Esophagus (tissue), 2 donors: ENCODE results near the gene NOX1. TPM values are rescaled to one million over a fixed set of nuclear protein-coding genes. Genes with fewer than 3 reads are reported as not detected.
A peak's percentile ranks its signal among the peaks of the same experiment; 100 is the strongest.

Source experiments
- H3K27ac ChIP-seq, 2 donors: one replicate each; pipeline ENCODE4 v1.5.1; 2013; ENCODE audit warnings: low read depth in 2 of 2, mild to moderate bottlenecking in 2 of 2, inconsistent platforms in 1 of 2, low read length in 1 of 2, moderate library complexity in 1 of 2
- H3K27me3 ChIP-seq, 2 donors: one replicate each; pipeline ENCODE4 v1.6.1; 2013; ENCODE audit warnings: low read length in 2 of 2, control low read depth in 1 of 2, mild to moderate bottlenecking in 1 of 2; ENCODE audit not compliant: insufficient read depth in 2 of 2, control insufficient read depth in 1 of 2
- H3K36me3 ChIP-seq, 2 donors: one replicate each; pipeline ENCODE4 v1.6.1; 2013; ENCODE audit warnings: low read length in 1 of 2; ENCODE audit not compliant: control insufficient read depth in 2 of 2, insufficient read depth in 2 of 2
- H3K4me1 ChIP-seq, 2 donors: one replicate each; pipeline ENCODE4 v1.6.1; 2013; ENCODE audit warnings: low read length in 1 of 2; ENCODE audit not compliant: control insufficient read depth in 2 of 2, insufficient read depth in 2 of 2
- H3K4me3 ChIP-seq, 2 donors: one replicate each; pipeline ENCODE4 v1.5.1; 2013; ENCODE audit warnings: low read length in 2 of 2, mild to moderate bottlenecking in 2 of 2, low read depth in 1 of 2, moderate library complexity in 1 of 2
- H3K9me3 ChIP-seq, 2 donors: one replicate each; pipeline ENCODE4 v1.6.1; 2013; ENCODE audit warnings: mild to moderate bottlenecking in 2 of 2, low read depth in 1 of 2, low read length in 1 of 2, moderate library complexity in 1 of 2; ENCODE audit not compliant: control insufficient read depth in 2 of 2, insufficient read depth in 1 of 2
- WGBS, 2 donors: extraction: QIAGEN DNeasy Blood & Tissue Kit; methylation state at CpG; one replicate each; pipeline ENCODE4 v1.1.7; 2013; 5-methylcytosine and 5-hydroxymethylcytosine counted together
- polyA plus RNA-seq, 2 donors: library from polyadenylated mRNA; stranded (reverse); fragments of 200-250 nt; gene quantifications; one replicate each; pipeline ENCODE4 v1.2.3, GENCODE V29; 2013
- donor health status: healthy with polysubstance abuse.
- donor health status: Bipolar disorder and iron deficiency.

Gene NOX1
- polyA plus RNA-seq = under 1 TPM; 0.02 to 0.10 TPM

DNA sequence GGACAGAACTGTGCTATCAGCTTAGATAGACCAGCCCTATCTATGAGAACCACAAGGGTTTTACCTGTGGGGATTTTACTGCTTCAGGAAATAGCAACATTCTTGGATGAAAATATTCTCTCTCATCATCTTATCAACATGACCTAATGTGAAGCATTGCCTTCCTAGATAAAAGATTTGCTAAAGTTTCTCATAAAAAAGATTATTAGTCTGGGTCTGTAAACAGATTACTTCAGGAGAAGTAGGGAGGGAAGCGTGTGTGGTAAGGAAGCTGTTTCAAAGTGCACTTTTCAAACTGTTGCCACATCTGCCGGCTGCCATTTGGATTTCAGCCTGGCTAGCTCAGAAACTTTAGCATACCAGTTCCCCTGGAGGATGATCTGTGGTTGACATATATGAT is at the start of gene NOX1:
NOX1 (minus strand) TSS at position 35 of the 400 bp plus-strand sequence. CDS start 220 bp downstream, outside the sequence.
- Histone ChIP-seq H3K9me3 (no peaks in the 10 kb centered on the region), H3K27me3 (no peaks in the 10 kb centered on the region), H3K4me3 (no peak within 1 kb of the TSS), H3K36me3 (no peaks in the 10 kb centered on the region), H3K27ac (no peak within 1 kb of the TSS), H3K4me1 (no peaks in the 10 kb centered on the region)
- WGBS, 2 donors = 44 to 71% methylated on average over 2 of the region's 2 CpGs

DNA sequence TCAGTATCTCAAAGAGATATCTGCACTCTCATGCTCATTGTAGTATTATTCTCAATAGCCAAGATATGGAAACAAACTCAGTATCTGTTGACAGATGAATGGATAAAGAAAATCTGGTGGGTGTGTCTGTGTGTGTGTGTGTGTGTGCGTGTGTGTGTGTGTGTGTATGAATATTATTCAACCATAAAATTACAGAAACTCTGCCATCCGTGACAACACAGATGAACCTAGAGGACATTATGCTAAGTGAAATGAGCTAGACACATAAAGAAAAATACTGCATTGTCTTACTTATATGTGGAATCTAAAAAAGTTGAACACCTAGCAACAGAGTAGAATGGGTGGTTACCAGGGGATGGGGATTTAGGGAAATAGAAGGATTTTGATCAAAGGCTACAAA is 41.4 kb upstream of the NOX1 start:
- Histone ChIP-seq H3K9me3 (no peaks in the 10 kb centered on the region), H3K27me3 (no peaks in the 10 kb centered on the region), H3K27ac (no peak overlapping the region), H3K4me3 (no peak overlapping the region), H3K4me1 (no peaks in the 10 kb centered on the region), H3K36me3 (no peaks in the 10 kb centered on the region)
- 48 to 66% methylated on average over 2 of the region's 2 CpGs for WGBS, 2 donors

GRCh38 chrX:100913111-100913510 is 39.0 kb upstream of the NOX1 start:
- Histone ChIP-seq H3K27ac (no peak overlapping the region), H3K9me3 (no peaks in the 10 kb centered on the region), H3K36me3 (no peaks in the 10 kb centered on the region), H3K27me3 (no peaks in the 10 kb centered on the region), H3K4me3 (no peak overlapping the region), H3K4me1 (no peaks in the 10 kb centered on the region)
- WGBS, 2 donors = 78 to 88% methylated on average over 3 of the region's 3 CpGs

GRCh38 chrX:100911731-100912130 is 37.6 kb upstream of the NOX1 start:
- Histone ChIP-seq H3K36me3 (no peaks in the 10 kb centered on the region), H3K4me3 (no peak overlapping the region), H3K27ac (peak overlapping the region in 1 of 2 donors; percentile 31), H3K4me1 (no peaks in the 10 kb centered on the region), H3K9me3 (no peaks in the 10 kb centered on the region), H3K27me3 (no peaks in the 10 kb centered on the region)
- whole genome bisulfite sequencing, 2 donors = 42 to 48% methylated on average over 1 of the region's 1 CpG

- no peaks in the 10 kb centered on the region for H3K9me3 ChIP-seq
- H3K4me1 ChIP-seq = no peaks in the 10 kb centered on the region
- H3K36me3 ChIP-seq = no peaks in the 10 kb centered on the region
- no peak overlapping the region for H3K27ac ChIP-seq
- H3K27me3 ChIP-seq = no peaks in the 10 kb centered on the region
- no peak overlapping the region for H3K4me3 ChIP-seq
These were observed 31.5 kb upstream of the NOX1 start for GRCh38 chrX:100905620-100906019.

GRCh38 chrX:100904433-100904832 is 30.3 kb upstream of the NOX1 start:
- H3K27ac ChIP-seq = no peak overlapping the region
- 43 to 66% methylated on average over 2 of the region's 2 CpGs for WGBS, 2 donors

DNA sequence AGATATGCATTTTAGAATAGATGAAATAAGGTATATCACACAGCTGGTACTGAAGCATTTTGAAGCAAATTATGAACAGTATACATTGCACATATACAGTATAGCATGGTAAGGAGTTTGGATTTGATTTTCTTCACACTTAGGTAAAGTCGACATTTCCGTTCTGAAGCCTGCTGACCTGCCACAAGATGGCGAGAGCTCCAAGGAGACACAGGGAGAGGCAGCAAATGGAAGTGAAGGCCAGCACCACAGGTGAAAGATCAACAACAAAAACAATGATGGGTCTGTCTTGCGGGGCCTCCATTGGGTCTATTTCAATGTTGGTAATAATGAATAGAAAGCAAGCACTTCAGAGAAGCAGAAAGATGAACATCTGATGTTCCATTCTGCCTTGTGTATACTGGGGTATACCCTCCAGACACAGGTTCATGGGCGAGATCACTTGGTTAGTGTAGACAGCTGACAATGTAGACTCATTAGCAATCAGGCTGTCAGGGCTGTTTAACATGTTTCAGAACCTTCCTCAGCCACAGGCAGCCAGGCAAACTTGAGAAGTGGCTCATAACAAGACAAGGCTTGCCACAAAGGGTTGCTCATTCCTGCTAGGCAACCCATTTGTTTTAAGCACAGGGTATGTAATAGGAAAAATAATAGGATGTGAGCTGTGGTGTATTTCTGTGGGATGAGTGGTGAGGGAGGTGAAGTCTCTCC is 21.4 kb upstream of the NOX1 start:
- H3K27me3 ChIP-seq = no peaks in the 10 kb centered on the region
- no peak overlapping the region for H3K4me3 ChIP-seq
- H3K27ac ChIP-seq = peak overlapping the region; percentile 50 to 67
- 20 to 27% methylated on average over 5 of the region's 5 CpGs for WGBS, 2 donors
- no peaks in the 10 kb centered on the region for H3K9me3 ChIP-seq
- H3K36me3 ChIP-seq = no peaks in the 10 kb centered on the region
- no peaks in the 10 kb centered on the region for H3K4me1 ChIP-seq

More at GRCh38 chrX:100904433-100904832, 30.3 kb upstream of the NOX1 start:
- Histone ChIP-seq H3K4me3 (no peak overlapping the region), H3K27me3 (no peaks in the 10 kb centered on the region), H3K4me1 (no peaks in the 10 kb centered on the region), H3K36me3 (no peaks in the 10 kb centered on the region), H3K9me3 (no peaks in the 10 kb centered on the region)

- 41% methylated on average over 4 of the region's 4 CpGs for WGBS, 2 donors
- Histone ChIP-seq H3K27ac (no peak overlapping the region), H3K36me3 (no peaks in the 10 kb centered on the region), H3K9me3 (no peaks in the 10 kb centered on the region), H3K27me3 (no peaks in the 10 kb centered on the region), H3K4me3 (no peak overlapping the region), H3K4me1 (no peaks in the 10 kb centered on the region)
These were observed 9.5 kb upstream of the NOX1 start for GRCh38 chrX:100883654-100884053.

DNA sequence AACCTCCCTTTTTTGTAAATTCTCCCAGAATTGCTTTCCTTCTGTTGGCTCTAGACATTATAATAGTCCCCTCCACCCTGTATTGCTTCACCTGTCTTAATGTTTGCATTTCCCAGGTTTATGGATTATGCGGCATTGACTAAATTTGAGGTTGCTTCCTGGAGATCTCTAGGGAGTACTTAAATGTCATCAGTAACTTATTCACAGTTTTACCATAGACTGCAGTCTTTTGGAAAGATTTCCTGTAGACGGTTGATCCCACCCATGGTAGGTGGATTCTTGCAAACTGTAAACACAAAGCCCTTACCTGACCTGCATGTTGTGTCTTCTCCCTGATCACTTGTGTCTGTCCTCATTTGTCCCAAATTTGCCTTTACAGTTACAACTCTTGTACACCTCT is 6.2 kb upstream of the NOX1 start:
- Histone ChIP-seq H3K4me3 (no peak overlapping the region), H3K27ac (no peak overlapping the region), H3K4me1 (no peaks in the 10 kb centered on the region), H3K36me3 (no peaks in the 10 kb centered on the region), H3K27me3 (no peaks in the 10 kb centered on the region), H3K9me3 (no peaks in the 10 kb centered on the region)
- WGBS, 2 donors = 40 to 61% methylated on average over 2 of the region's 2 CpGs
